ENCODE measurements around the gene FOXP1. TPM values are rescaled to one million over a fixed set of nuclear protein-coding genes. Genes with fewer than 3 reads are reported as not detected.

FOXP1 gene
- total and polyA plus RNA-seq, 2 of the 13 experiments (the other 11 are each of a cell fraction or from before 2014, with no cell fraction given), result 40.4 to 59.0 TPM

DNA sequence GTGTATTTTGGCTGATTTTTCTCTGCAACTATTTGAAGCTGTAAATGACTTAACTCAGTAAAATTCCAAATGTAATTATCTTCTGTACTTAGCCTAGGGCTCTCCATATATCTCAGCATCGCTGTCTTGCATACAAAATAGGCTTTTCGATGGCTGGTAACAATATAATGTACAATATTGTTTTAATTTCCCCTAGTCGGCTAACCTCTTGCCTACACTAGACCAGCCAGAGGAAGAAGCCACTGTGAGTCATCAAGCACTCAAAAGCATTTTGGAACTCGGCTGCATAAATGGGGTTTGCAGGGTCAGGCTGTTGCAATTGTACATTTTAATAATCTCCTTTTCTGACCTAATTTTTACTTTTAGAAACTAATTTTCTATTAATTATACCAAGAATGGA, 583.8 kb downstream of the FOXP1 start:
- TF ChIP-seq ERF (CRISPR knock-in tag; IDR thresholded peaks at IDR 0.05), result no peak
- TF ChIP-seq HDAC6 (IDR thresholded peaks at IDR 0.05; ENCODE audit: low read depth, low read length), result no peak
- no peak for TF ChIP-seq GTF3A (CRISPR knock-in tag; conservative IDR thresholded peaks at IDR 0.05)
- TF ChIP-seq ZNF747 (CRISPR knock-in tag; IDR thresholded peaks at IDR 0.05; ENCODE audit: borderline replicate concordance), result no peak
- no peak for TF ChIP-seq MED8 (CRISPR knock-in tag; IDR thresholded peaks at IDR 0.05; ENCODE audit: insufficient replicate concordance)
- no peak for TF ChIP-seq TEF (CRISPR knock-in tag; IDR thresholded peaks at IDR 0.05)
- TF ChIP-seq ZNF879 (CRISPR knock-in tag; IDR thresholded peaks at IDR 0.05), result no peak
- TF ChIP-seq, protein P1, sequence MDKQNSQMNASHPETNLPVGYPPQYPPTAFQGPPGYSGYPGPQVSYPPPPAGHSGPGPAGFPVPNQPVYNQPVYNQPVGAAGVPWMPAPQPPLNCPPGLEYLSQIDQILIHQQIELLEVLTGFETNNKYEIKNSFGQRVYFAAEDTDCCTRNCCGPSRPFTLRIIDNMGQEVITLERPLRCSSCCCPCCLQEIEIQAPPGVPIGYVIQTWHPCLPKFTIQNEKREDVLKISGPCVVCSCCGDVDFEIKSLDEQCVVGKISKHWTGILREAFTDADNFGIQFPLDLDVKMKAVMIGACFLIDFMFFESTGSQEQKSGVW (CRISPR knock-in tag; IDR thresholded peaks at IDR 0.05; ENCODE audit: borderline replicate concordance), result no peak
- TF ChIP-seq KDM3A (CRISPR knock-in tag; IDR thresholded peaks at IDR 0.05; ENCODE audit: low read depth), result no peak
- no peak for TF ChIP-seq FOXO4 (CRISPR knock-in tag; conservative IDR thresholded peaks at IDR 0.05)
- no peak for TF ChIP-seq CERS6 (CRISPR knock-in tag; IDR thresholded peaks at IDR 0.05)
- no peak for TF ChIP-seq NCOA5 (CRISPR knock-in tag; IDR thresholded peaks at IDR 0.05)
- TF ChIP-seq, protein P2, sequence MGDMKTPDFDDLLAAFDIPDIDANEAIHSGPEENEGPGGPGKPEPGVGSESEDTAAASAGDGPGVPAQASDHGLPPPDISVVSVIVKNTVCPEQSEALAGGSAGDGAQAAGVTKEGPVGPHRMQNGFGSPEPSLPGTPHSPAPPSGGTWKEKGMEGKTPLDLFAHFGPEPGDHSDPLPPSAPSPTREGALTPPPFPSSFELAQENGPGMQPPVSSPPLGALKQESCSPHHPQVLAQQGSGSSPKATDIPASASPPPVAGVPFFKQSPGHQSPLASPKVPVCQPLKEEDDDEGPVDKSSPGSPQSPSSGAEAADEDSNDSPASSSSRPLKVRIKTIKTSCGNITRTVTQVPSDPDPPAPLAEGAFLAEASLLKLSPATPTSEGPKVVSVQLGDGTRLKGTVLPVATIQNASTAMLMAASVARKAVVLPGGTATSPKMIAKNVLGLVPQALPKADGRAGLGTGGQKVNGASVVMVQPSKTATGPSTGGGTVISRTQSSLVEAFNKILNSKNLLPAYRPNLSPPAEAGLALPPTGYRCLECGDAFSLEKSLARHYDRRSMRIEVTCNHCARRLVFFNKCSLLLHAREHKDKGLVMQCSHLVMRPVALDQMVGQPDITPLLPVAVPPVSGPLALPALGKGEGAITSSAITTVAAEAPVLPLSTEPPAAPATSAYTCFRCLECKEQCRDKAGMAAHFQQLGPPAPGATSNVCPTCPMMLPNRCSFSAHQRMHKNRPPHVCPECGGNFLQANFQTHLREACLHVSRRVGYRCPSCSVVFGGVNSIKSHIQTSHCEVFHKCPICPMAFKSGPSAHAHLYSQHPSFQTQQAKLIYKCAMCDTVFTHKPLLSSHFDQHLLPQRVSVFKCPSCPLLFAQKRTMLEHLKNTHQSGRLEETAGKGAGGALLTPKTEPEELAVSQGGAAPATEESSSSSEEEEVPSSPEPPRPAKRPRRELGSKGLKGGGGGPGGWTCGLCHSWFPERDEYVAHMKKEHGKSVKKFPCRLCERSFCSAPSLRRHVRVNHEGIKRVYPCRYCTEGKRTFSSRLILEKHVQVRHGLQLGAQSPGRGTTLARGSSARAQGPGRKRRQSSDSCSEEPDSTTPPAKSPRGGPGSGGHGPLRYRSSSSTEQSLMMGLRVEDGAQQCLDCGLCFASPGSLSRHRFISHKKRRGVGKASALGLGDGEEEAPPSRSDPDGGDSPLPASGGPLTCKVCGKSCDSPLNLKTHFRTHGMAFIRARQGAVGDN (CRISPR knock-in tag; IDR thresholded peaks at IDR 0.05), result no peak
- TF ChIP-seq TOPORS (CRISPR knock-in tag; IDR thresholded peaks at IDR 0.05), result no peak
- TF ChIP-seq HNRNPL (IDR thresholded peaks at IDR 0.05; ENCODE audit: low read depth, low read length), result no peak
- TF ChIP-seq ZNF564 (CRISPR knock-in tag; IDR thresholded peaks at IDR 0.05), result no peak
- TF ChIP-seq TEAD2 (CRISPR knock-in tag; IDR thresholded peaks at IDR 0.05), result no peak
- no peak for TF ChIP-seq ZSCAN21 (CRISPR knock-in tag; IDR thresholded peaks at IDR 0.05; ENCODE audit: borderline replicate concordance)
- Histone ChIP-seq H3K36me3 (replicated peaks in 1 of 2; ENCODE audit: control insufficient read depth in 1 of 2, insufficient read depth in 2 of 2, low read length in 2 of 2) (peaks cover 17 to 56% of the 10 kb centered on the region in 2 experiments), H4K20me1 (ENCODE audit: insufficient read depth, low read length) (no peaks in the 10 kb centered on the region), H3K4me2 (ENCODE audit: low read depth, low read length) (no peak overlapping the region), H3K9me3 (ENCODE audit: low read length) (no peaks in the 10 kb centered on the region), H3K79me2 (ENCODE audit: insufficient read depth, low read length) (peaks cover 10% of the 10 kb centered on the region), H3K9ac (ENCODE audit: insufficient read depth, low read depth, low read length) (no peak overlapping the region), H3K4me3 (replicated peaks in 1 of 3; ENCODE audit: insufficient read depth in 1 of 3, low read depth in 2 of 3, low read length in 3 of 3) (no peak overlapping the region), H3K27ac (ENCODE audit: extremely low read length, insufficient read depth, low read length) (no peak overlapping the region), H3K27me3 (ENCODE audit: control insufficient read depth in 1 of 2, insufficient read depth in 2 of 2, low read length in 2 of 2) (no peaks in the 10 kb centered on the region), H3K4me1 (ENCODE audit: insufficient read depth, low read length) (no peaks in the 10 kb centered on the region), H2AFZ (ENCODE audit: low read length) (no peak overlapping the region)
- POLR2A ChIA-PET, result no interaction called here
- in situ Hi-C loops (cut with HindIII; ENCODE audit: extremely low pct_ligation_motif_present, low pct_unique_long_range_greater_than_20kb) (loop anchor here (10.0 kb wide), 1 partner anchor 595 kb away; no protein-coding TSS in a partner anchor), intact Hi-C loops (cut with micrococcal nuclease; ENCODE audit: unreplicated experiment) (no loop called here)
- FAIRE-seq (no peak), DNase-seq (ENCODE audit: low spot score) (no peak), ATAC-seq (no peak)
- CTCF ChIA-PET (ENCODE audit: low intra/inter-chr PET ratio, low total read pairs), result no interaction called here
- 96% methylated on average over 4 of the region's 4 CpGs for WGBS (ENCODE audit: low lambda C conversion rate)
- no TSS peak for BruUV-seq (replicated peaks)
